ENCODE results near the gene NIBAN1. TPM values are rescaled to one million over a fixed set of nuclear protein-coding genes. Genes with fewer than 3 reads are reported as not detected.
A peak's percentile ranks its signal among the peaks of the same experiment; 100 is the strongest.

Gene NIBAN1
- total and polyA plus RNA-seq, 4 donors = 54.9 to 229 (median 128) TPM

- WGBS, 2 donors = 95 to 98% methylated on average over 1 of the region's 1 CpG
- DNase-seq (no peak), ATAC-seq (ENCODE audit: low FRiP score) (no peak)
- Histone ChIP-seq H3K9me3 (ENCODE audit: control insufficient read depth, low read length) (no peaks in the 10 kb centered on the region), H3K27ac (ENCODE audit: low read depth in 1 of 2, low read length in 2 of 2) (no peak overlapping the region), H3K27me3 (ENCODE audit: control insufficient read depth in 1 of 2, insufficient read depth in 2 of 2, low read length in 1 of 2) (no peaks in the 10 kb centered on the region), H3K4me3 (ENCODE audit: low read length in 2 of 2) (no peak overlapping the region), H3K36me3 (ENCODE audit: control insufficient read depth in 1 of 2, insufficient read depth in 2 of 2, low read length in 1 of 2) (no peaks in the 10 kb centered on the region), H3K4me1 (ENCODE audit: control insufficient read depth in 1 of 2, insufficient read depth in 2 of 2, low read length in 2 of 2) (no peaks in the 10 kb centered on the region)
- intact Hi-C loops (cut with DNase I) = no loop called here
Measured at GRCh38 chr1:184980726-184981125, 6.4 kb upstream of the NIBAN1 start.

- no peak overlapping the region for H3K4me3 ChIP-seq (ENCODE audit: low read length in 2 of 2)
- H3K27ac ChIP-seq (ENCODE audit: low read depth in 1 of 2, low read length in 2 of 2) = no peak overlapping the region
- H3K4me1 ChIP-seq (ENCODE audit: control insufficient read depth in 1 of 2, insufficient read depth in 2 of 2, low read length in 2 of 2) = peaks cover 1 to 2% of the 10 kb centered on the region in 2 donors
- no peaks in the 10 kb centered on the region for H3K27me3 ChIP-seq (ENCODE audit: control insufficient read depth in 1 of 2, insufficient read depth in 2 of 2, low read length in 1 of 2)
- ATAC-seq (ENCODE audit: low FRiP score) (no peak), DNase-seq (no peak)
- no peaks in the 10 kb centered on the region for H3K9me3 ChIP-seq (ENCODE audit: control insufficient read depth, low read length)
- intact Hi-C loops (cut with DNase I) = loop anchor here (2.0 to 5.0 kb wide), 2 partner anchors 165 to 223 kb away; partner anchors contain the start of gene EDEM3 (in 1 of the 2)
- H3K36me3 ChIP-seq (ENCODE audit: control insufficient read depth in 1 of 2, insufficient read depth in 2 of 2, low read length in 1 of 2) = no peaks in the 10 kb centered on the region
- WGBS, 2 donors = 51 to 54% methylated on average over 6 of the region's 6 CpGs
Measured at GRCh38 chr1:184975208-184975870, 1.0 kb upstream of the NIBAN1 start.

GRCh38 chr1:184974837-184975115 lies 468 bp upstream of the NIBAN1 start:
- Histone ChIP-seq H3K4me3 (ENCODE audit: low read length in 2 of 2) (peak overlapping the region in 1 of 2 donors; percentile 100), H3K9me3 (ENCODE audit: control insufficient read depth, low read length) (no peaks in the 10 kb centered on the region), H3K4me1 (ENCODE audit: control insufficient read depth in 1 of 2, insufficient read depth in 2 of 2, low read length in 2 of 2) (peaks cover 1 to 8% of the 10 kb centered on the region in 2 donors), H3K27me3 (ENCODE audit: control insufficient read depth in 1 of 2, insufficient read depth in 2 of 2, low read length in 1 of 2) (no peaks in the 10 kb centered on the region), H3K27ac (ENCODE audit: low read depth in 1 of 2, low read length in 2 of 2) (peak overlapping the region in 1 of 2 donors; percentile 81), H3K36me3 (ENCODE audit: control insufficient read depth in 1 of 2, insufficient read depth in 2 of 2, low read length in 1 of 2) (no peaks in the 10 kb centered on the region)
- DNase-seq = no peak
- 15 to 18% methylated on average over 4 of the region's 4 CpGs for WGBS, 2 donors
- intact Hi-C loops (cut with DNase I) = loop anchor here (2.0 to 5.0 kb wide), 4 partner anchors 92 to 222 kb away; partner anchors contain the start of gene EDEM3 (in 1 of the 2)
- ATAC-seq (ENCODE audit: low FRiP score) = peak; percentile 4

- H3K36me3 ChIP-seq (ENCODE audit: control insufficient read depth in 1 of 2, insufficient read depth in 2 of 2, low read length in 1 of 2) = peaks cover 0 to 3% of the 10 kb centered on the region in 2 donors
- intact Hi-C loops (cut with DNase I) = loop anchor here (2.0 to 5.0 kb wide), 3 partner anchors 91 to 163 kb away; no protein-coding TSS in a partner anchor
- ATAC-seq (ENCODE audit: low FRiP score) = peak; percentile 59
- WGBS, 2 donors = 0% methylated on average over 38 to 39 of the region's 39 CpGs
- peaks cover 7 to 17% of the 10 kb centered on the region in 2 donors for H3K4me1 ChIP-seq (ENCODE audit: control insufficient read depth in 1 of 2, insufficient read depth in 2 of 2, low read length in 2 of 2)
- peak; percentile 77 to 82 for DNase-seq
- H3K9me3 ChIP-seq (ENCODE audit: control insufficient read depth, low read length) = no peaks in the 10 kb centered on the region
- H3K4me3 ChIP-seq (ENCODE audit: low read length in 2 of 2) = peak overlapping the region; percentile 64 to 100
- H3K27ac ChIP-seq (ENCODE audit: low read depth in 1 of 2, low read length in 2 of 2) = peak overlapping the region; percentile 81 to 96
- H3K27me3 ChIP-seq (ENCODE audit: control insufficient read depth in 1 of 2, insufficient read depth in 2 of 2, low read length in 1 of 2) = no peaks in the 10 kb centered on the region
Measured at GRCh38 chr1:184973272-184974055, 844 bp downstream of the NIBAN1 start.

- H3K27me3 ChIP-seq (ENCODE audit: control insufficient read depth in 1 of 2, insufficient read depth in 2 of 2, low read length in 1 of 2) = no peaks in the 10 kb centered on the region
- no peak for DNase-seq
- WGBS, 2 donors = 2 to 3% methylated on average over 4 of the region's 4 CpGs
- intact Hi-C loops (cut with DNase I) = loop anchor here (5.0 kb wide), 2 partner anchors 90 to 145 kb away; no protein-coding TSS in a partner anchor
- peak overlapping the region; percentile 67 to 96 for H3K27ac ChIP-seq (ENCODE audit: low read depth in 1 of 2, low read length in 2 of 2)
- peaks cover 0 to 3% of the 10 kb centered on the region in 2 donors for H3K36me3 ChIP-seq (ENCODE audit: control insufficient read depth in 1 of 2, insufficient read depth in 2 of 2, low read length in 1 of 2)
- H3K4me1 ChIP-seq (ENCODE audit: control insufficient read depth in 1 of 2, insufficient read depth in 2 of 2, low read length in 2 of 2) = peaks cover 7 to 17% of the 10 kb centered on the region in 2 donors
- H3K9me3 ChIP-seq (ENCODE audit: control insufficient read depth, low read length) = no peaks in the 10 kb centered on the region
- peak overlapping the region; percentile 64 to 100 for H3K4me3 ChIP-seq (ENCODE audit: low read length in 2 of 2)
- ATAC-seq (ENCODE audit: low FRiP score) = no peak
Measured at GRCh38 chr1:184972315-184973055, 1.8 kb downstream of the NIBAN1 start.

- intact Hi-C loops (cut with DNase I) = loop anchor here (5.0 kb wide), 2 partner anchors 89 to 144 kb away; no protein-coding TSS in a partner anchor
- Histone ChIP-seq H3K4me3 (ENCODE audit: low read length in 2 of 2) (peak overlapping the region; percentile 64 to 100), H3K36me3 (ENCODE audit: control insufficient read depth in 1 of 2, insufficient read depth in 2 of 2, low read length in 1 of 2) (peaks cover 0 to 3% of the 10 kb centered on the region in 2 donors), H3K27ac (ENCODE audit: low read depth in 1 of 2, low read length in 2 of 2) (peak overlapping the region; percentile 91 to 96), H3K4me1 (ENCODE audit: control insufficient read depth in 1 of 2, insufficient read depth in 2 of 2, low read length in 2 of 2) (peaks cover 7 to 17% of the 10 kb centered on the region in 2 donors), H3K27me3 (ENCODE audit: control insufficient read depth in 1 of 2, insufficient read depth in 2 of 2, low read length in 1 of 2) (no peaks in the 10 kb centered on the region), H3K9me3 (ENCODE audit: control insufficient read depth, low read length) (no peaks in the 10 kb centered on the region)
- no peak for ATAC-seq (ENCODE audit: low FRiP score)
- WGBS, 2 donors = 7 to 11% methylated on average over 8 of the region's 8 CpGs
- no peak for DNase-seq
Measured at GRCh38 chr1:184971522-184972265, 2.6 kb downstream of the NIBAN1 start.

GRCh38 chr1:184970691-184971161 lies 3.6 kb downstream of the NIBAN1 start:
- 2 to 7% methylated on average over 5 of the region's 5 CpGs for WGBS, 2 donors
- no peak for DNase-seq
- intact Hi-C loops (cut with DNase I) = loop anchor here (5.0 kb wide), 2 partner anchors 88 to 143 kb away; no protein-coding TSS in a partner anchor
- peak overlapping the region; percentile 74 to 91 for H3K27ac ChIP-seq (ENCODE audit: low read depth in 1 of 2, low read length in 2 of 2)
- H3K36me3 ChIP-seq (ENCODE audit: control insufficient read depth in 1 of 2, insufficient read depth in 2 of 2, low read length in 1 of 2) = peaks cover 0 to 3% of the 10 kb centered on the region in 2 donors
- peaks cover 7 to 17% of the 10 kb centered on the region in 2 donors for H3K4me1 ChIP-seq (ENCODE audit: control insufficient read depth in 1 of 2, insufficient read depth in 2 of 2, low read length in 2 of 2)
- H3K27me3 ChIP-seq (ENCODE audit: control insufficient read depth in 1 of 2, insufficient read depth in 2 of 2, low read length in 1 of 2) = no peaks in the 10 kb centered on the region
- no peaks in the 10 kb centered on the region for H3K9me3 ChIP-seq (ENCODE audit: control insufficient read depth, low read length)
- ATAC-seq (ENCODE audit: low FRiP score) = no peak
- H3K4me3 ChIP-seq (ENCODE audit: low read length in 2 of 2) = peak overlapping the region; percentile 5 to 31

- H3K4me1 ChIP-seq (ENCODE audit: control insufficient read depth in 1 of 2, insufficient read depth in 2 of 2, low read length in 2 of 2) = peaks cover 7 to 27% of the 10 kb centered on the region in 2 donors
- no peaks in the 10 kb centered on the region for H3K9me3 ChIP-seq (ENCODE audit: control insufficient read depth, low read length)
- H3K4me3 ChIP-seq (ENCODE audit: low read length in 2 of 2) = no peak overlapping the region
- peak overlapping the region in 1 of 2 donors; percentile 57 for H3K27ac ChIP-seq (ENCODE audit: low read depth in 1 of 2, low read length in 2 of 2)
- DNase-seq (no peak), ATAC-seq (ENCODE audit: low FRiP score) (no peak)
- intact Hi-C loops (cut with DNase I) = no loop called here
- peaks cover 2 to 3% of the 10 kb centered on the region in 2 donors for H3K36me3 ChIP-seq (ENCODE audit: control insufficient read depth in 1 of 2, insufficient read depth in 2 of 2, low read length in 1 of 2)
- 11 to 14% methylated on average over 2 of the region's 2 CpGs for WGBS, 2 donors
- H3K27me3 ChIP-seq (ENCODE audit: control insufficient read depth in 1 of 2, insufficient read depth in 2 of 2, low read length in 1 of 2) = no peaks in the 10 kb centered on the region
Measured at GRCh38 chr1:184966989-184967388, 7.3 kb downstream of the NIBAN1 start.
